Activated CD4-positive, alpha-beta T cell treated with anti-CD3 and anti-CD28 coated beads, Interleukin-2, amount 50 U/mL, for 16 hours (primary cell): ENCODE measurements around the gene PLA2G4D.
"Not testable (repeated sequence)": the region's sequence is repeated elsewhere in the genome, so short reads cannot be mapped to it uniquely, and the experiment has no call there.

ENCODE experiments used
- DNase-seq: peaks from one replicate; pipeline ENCODE4 v3.0.0-alpha.2; 2020

The PLA2G4D gene

GRCh38 chr15:42123546-42123945, 29.2 kb upstream of the PLA2G4D start:
- DNase-seq: no peak

- DNase-seq: no peak
Measured at GRCh38 chr15:42121682-42122081, 27.3 kb upstream of the PLA2G4D start.

- peak; percentile 20 for DNase-seq
Measured at GRCh38 chr15:42121021-42121420, 26.7 kb upstream of the PLA2G4D start.

- DNase-seq: no peak
Measured at GRCh38 chr15:42120285-42120684, 25.9 kb upstream of the PLA2G4D start.

GRCh38 chr15:42119446-42119760, 25.0 kb upstream of the PLA2G4D start:
- no peak for DNase-seq

GRCh38 chr15:42118650-42119445, 24.5 kb upstream of the PLA2G4D start:
- no peak for DNase-seq

- peak; percentile 33 for DNase-seq
Measured at GRCh38 chr15:42111924-42112323, 17.6 kb upstream of the PLA2G4D start.

- DNase-seq: no peak
Measured at GRCh38 chr15:42110367-42110766, 16.0 kb upstream of the PLA2G4D start.

- no peak for DNase-seq
Measured at GRCh38 chr15:42108806-42109205, 14.4 kb upstream of the PLA2G4D start.

GRCh38 chr15:42108189-42108588, 13.8 kb upstream of the PLA2G4D start:
- DNase-seq: no peak

GRCh38 chr15:42107473-42107872, 13.1 kb upstream of the PLA2G4D start:
- DNase-seq: peak; percentile 37

GRCh38 chr15:42106288-42106687, 11.9 kb upstream of the PLA2G4D start:
- no peak for DNase-seq

GRCh38 chr15:42104095-42104891, 9.9 kb upstream of the PLA2G4D start:
- DNase-seq: no peak

- DNase-seq: no peak
Measured at GRCh38 chr15:42102646-42103235, 8.4 kb upstream of the PLA2G4D start.

GRCh38 chr15:42101861-42102260, 7.5 kb upstream of the PLA2G4D start:
- DNase-seq: no peak

GRCh38 chr15:42100021-42100800, 5.8 kb upstream of the PLA2G4D start:
- no peak for DNase-seq

GRCh38 chr15:42097018-42097417, 2.7 kb upstream of the PLA2G4D start:
- no peak for DNase-seq

GRCh38 chr15:42093966-42094365, 396 bp downstream of the PLA2G4D start:
- DNase-seq: no peak

GRCh38 chr15:42092398-42093318, 1.7 kb downstream of the PLA2G4D start:
- peak; percentile 46 for DNase-seq

GRCh38 chr15:42091753-42092397, 2.5 kb downstream of the PLA2G4D start:
- DNase-seq: not testable (repeated sequence)

- no peak for DNase-seq
Measured at GRCh38 chr15:42090781-42091180, 3.6 kb downstream of the PLA2G4D start.
